NCI-H1417 (cell line): Measurements from ENCODE around the gene WDR31.
A peak's percentile ranks its signal among the peaks of the same experiment; 100 is the strongest.
"Not testable (repeated sequence)": the region's sequence is repeated elsewhere in the genome, so short reads cannot be mapped to it uniquely, and the experiment has no call there.

Source experiments
- DNase-seq, 3 experiments: peaks; one replicate each; lab custom pipeline; 2025; lab: John Stamatoyannopoulos, UW

WDR31 gene

DNA sequence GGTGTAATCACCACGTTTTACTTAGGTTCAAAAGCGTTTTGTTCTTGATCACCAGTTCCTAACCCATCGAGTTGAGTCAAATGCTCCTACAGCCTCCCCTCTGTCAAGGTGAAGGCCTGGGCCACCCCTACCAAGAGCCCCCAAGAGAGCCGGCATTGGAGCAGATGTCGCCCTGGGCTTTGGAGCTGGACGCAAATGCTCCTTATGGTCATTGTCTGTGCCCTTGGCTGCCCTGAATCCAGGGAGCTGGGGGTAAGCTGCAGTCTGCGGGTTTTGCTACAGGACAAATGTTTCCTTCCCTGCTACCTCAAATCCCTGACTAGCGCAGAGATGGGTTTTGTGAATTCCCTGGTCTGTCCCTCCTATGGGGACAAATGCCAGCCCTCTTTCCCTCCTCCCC, 41.8 kb downstream of the WDR31 start:
- DNase-seq: peak in 1 of 3 experiments; percentile 40

DNA sequence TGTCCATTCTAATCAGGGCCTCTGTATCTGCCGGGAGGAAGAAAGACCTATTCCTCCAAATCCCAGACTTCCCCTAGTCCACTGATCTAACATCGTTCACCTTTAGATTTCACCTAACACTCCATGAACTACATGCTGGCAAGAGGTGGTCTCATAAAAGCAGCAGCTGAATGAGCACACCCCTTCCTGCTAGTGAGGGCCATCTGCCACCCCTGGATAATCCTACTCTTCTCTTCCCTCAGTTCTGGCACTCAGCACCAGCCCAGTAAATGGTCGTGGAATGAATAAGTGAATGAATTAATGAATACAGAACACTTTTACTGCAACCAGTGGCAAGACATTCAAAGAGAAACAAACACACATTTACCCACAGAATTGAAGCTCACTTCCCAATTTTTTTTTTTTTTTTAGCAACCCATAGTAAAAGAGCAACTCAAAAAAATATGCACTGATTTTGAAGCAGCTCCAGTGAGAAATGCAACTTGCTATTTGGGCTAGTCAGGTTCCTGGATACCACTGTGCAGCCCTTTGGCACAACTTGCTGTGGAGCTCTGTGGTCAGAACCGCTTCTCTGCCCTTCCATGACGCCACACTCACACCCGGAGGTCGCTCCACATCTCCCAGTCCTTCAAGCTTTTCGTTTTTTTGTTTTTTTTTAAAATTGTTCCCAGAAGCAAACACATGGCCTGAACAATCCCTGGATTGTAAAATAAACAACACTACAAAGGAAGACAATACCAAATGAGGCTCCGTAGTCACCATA, 43.1 kb downstream of the WDR31 start:
- DNase-seq: no peak

DNA sequence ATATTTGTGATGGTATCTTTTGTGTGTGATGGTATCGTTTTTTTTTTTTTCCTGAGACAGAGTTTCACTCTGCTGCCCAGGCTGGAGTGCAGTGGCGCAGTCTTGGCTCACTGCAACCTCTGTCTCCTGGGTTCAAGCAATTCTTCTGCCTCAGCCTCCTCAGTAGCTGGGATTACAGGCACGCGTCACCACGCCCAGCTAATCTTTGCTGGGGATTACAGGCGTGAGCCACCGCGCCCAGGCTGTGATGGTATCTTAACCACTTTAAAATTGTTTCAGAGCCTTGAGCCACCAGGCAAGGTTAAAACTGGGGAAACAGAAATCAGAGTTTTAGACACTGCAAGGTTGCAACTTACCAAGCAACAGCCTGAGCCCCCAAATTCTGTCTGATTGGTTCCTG, 43.8 kb downstream of the WDR31 start:
- not testable (repeated sequence) for DNase-seq

DNA sequence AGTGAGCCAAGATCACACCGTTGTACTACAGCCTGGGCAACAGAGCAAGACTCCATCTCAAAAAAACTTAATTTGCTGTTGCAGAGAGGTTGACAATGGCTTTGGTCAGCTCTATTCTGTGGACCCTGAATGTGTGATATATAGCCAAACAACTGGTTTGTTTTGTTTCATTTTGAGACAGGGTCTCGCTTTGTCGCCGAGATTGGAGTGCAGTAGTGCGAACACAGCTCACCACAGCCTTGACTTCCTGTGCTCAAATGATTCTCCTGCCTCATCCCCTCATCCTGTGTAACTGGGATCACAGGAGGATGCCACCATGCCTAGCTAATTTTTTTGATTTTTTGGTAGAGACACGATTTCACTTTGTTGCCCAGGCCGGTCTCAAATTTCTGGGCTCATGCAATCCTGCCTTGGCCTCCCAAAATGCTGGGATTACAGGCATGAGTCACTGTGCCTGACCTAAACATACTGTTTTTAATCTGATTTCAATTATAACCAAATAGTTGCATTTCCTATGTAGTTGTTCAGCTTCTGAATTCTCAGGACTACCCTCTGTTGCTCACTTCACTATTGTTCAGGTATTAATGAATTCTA, 46.7 kb downstream of the WDR31 start:
- no peak for DNase-seq

DNA sequence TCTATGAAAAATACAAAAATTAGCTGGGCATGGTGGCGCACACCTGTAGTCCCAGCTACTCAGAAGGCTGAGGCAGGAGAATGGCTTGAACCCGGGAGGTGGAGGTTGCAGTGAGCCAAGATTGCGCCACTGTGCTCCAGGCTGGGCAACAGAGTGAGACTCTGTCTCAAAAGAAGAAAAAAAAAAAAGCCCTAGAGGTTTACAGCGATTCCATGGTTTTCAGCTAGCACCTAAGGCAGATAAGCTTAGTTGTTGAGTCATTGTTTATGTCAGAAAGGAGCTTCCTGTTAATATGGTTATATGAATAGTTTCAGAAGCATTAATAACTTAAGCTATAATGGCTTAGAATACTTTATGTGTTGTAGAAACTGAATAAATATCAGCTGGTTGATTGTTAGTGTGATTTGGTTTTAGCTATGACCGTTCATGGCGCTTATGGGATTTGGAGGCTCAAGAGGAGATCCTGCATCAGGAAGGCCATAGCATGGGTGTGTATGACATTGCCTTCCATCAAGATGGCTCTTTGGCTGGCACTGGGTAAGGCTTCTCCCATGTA, 49.9 kb downstream of the WDR31 start:
- DNase-seq: no peak

DNA sequence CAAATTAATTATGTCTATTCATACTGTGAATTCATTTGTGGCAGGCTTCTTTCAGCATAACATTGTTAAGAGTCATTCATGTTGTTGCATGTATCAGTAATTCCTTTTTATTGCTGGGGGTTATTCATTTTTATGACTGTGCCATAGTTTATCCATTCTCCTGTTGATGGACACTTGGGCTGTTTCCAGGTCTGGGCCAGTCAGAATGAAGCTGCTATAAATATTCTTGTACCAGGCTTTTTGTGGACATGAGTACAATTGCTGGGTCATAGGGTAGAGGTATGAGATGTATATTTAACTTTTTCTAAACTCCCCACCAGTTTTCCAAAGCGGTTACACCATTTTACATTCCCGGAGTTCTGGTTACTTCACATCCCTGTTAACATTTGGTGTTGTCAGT, 51.0 kb downstream of the WDR31 start:
- DNase-seq: no peak

DNA sequence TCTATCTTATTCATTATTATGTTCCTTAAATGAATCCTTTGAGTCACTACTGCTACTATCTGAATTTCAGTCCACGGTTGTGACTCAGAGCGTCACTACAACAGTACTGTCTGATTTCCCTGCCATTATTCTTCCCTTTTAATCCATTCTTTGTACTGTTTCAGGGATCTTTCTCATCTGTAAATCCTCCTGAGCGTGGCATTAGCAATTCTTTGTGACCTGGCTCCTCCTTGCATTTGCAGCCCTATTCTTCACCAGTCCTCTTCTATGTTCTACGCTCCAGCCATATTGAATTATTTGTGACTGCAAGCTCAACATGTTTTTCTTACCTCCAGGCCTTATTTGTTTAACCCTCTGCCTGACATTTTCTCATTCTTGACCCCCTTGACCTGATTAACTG, 58.7 kb downstream of the WDR31 start:
- no peak for DNase-seq

DNA sequence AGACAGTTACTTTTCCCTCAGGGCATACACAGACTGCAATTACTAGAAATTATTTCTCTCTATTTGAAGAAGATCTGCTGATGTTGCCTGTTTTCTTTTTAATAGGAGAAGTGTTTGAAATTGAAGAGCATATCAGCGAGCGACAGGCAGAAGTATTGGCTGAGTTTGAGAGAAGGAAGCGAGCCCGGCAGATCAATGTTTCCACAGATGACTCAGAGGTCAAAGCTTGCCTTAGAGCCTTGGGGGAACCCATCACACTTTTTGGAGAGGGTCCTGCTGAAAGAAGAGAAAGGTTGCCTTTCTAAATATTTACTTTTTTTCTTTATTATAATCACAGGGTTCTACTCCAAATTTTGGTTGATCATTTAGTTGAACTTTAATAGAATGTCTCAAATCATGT, 61.2 kb downstream of the WDR31 start:
- no peak for DNase-seq

DNA sequence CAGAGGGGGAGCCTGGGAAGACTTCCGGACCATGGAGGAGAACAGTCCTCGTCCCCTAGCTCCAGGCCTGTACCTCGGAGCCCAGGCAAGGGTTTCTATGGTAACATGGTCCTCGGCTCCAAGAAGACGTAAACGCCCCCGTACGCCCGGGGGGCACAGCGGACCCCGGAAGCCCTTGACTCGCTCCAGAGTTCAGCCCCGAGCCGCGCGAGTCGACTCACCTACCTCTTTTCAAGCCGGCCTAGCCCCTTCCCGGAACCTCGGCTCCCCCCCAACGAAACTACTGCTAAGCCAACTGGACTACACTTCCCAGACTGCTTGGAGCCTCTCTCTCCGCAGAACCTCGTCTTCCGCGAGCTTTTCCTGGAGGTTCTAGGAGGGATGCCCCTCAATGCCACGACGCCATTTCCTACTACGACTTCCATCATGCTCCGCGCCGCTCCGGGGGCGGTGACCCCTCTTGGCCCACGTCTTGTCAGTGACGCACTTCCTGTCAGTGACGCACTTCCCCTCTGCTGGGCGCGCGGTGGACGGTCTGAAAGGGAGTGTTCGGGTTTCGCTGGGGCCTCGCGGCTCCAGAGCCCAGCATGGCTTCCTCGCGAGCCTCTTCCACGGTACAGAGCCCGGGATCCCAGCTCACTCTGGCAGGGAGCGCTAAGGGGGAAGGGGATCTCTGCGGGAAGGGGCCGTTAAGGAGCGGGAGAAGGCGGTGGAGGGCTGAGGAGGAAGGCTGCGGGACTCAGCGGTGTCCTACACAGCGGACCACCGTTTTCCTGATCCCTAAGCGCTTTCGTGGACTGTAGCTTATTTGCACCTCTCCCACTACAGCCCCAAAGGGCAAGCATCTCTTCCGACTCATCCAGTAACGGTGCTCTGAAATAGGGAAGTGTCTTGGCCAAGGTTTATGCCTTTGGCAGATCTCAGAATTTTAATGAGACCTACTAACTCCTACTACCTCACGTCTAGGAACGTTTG, 64.6 kb downstream of the WDR31 start, which contains the start of the genes CDC26 and PRPF4:
CDC26 (minus strand) TSS at position 416 of the 975 bp plus-strand sequence. CDS start 3,065 bp downstream, outside the sequence.
PRPF4 (plus strand) TSS at position 502 of the 975 bp plus-strand sequence; CDS start at position 588, 86 bp downstream.
- peak; percentile 92 to 100 (median 98) for DNase-seq

DNA sequence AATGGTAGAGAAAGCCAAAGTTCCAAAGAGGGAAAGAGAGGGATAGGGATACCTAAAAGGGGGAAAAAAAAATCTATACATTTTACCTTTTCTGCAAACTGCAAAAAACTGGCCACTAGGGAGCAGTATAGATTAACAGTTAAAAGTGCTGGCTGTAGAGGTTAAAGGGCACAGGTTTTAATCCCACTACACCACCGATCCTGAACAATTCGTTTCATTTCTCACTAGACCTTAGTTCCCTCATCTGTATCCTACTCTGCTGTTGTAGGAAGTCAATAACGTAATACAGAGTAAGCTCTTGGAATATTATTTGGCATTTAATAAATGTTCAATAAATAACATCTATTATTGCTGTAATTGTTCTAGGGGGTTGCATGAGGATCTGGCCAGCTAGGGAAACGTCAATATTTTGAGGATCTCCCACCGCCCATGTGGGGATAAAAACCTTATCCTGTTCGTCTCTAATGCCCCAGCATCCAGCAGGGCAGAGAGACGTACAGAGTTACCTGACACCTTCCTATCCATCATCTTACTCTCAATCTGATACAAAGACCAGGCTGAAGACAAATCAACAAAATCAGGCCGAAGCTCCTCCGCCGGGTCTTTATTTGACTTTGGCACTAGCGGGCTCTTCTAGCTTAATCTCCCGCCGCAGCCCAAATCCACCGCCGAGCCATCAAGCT, 65.5 kb downstream of the WDR31 start:
- DNase-seq: peak; percentile 66 to 89 (median 72)

DNA sequence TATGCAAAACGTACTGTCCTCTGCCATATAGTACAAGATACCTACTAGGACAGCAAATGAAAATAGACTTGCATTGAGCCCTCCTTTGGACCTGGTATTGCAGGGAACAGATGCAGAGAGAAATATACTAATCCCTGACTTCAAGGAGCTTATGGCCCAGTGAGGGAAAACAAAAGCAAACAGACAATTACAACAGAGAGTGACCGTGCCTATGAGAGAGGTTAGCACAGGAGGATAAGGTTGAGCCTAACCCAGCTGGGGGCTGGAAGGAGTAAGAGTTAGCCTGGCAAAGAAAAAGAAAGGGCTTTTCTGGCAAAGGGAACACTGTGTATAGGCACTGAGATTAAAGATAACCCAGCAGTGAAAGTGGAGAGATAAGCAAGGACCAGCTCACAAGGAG, 70.2 kb downstream of the WDR31 start:
- DNase-seq: no peak

DNA sequence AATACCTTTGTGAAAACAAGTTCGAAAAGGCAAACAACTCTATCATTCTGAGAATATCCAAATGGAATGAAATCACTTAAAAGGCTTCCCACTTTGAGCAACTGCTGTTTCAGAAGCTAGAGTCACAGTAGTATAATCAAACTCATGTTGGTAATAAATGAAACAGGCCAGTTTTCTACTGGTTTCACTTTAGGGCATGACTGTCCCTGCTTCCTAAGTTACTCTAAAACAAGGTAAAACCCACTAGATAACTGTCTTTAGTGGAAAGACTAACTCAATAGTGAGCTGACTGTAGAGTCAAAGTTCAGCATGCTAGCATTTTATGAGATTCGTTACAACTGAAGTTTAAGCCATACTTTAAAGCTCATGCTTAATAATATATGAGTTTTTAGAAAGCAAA, 70.7 kb downstream of the WDR31 start:
- DNase-seq: no peak

DNA sequence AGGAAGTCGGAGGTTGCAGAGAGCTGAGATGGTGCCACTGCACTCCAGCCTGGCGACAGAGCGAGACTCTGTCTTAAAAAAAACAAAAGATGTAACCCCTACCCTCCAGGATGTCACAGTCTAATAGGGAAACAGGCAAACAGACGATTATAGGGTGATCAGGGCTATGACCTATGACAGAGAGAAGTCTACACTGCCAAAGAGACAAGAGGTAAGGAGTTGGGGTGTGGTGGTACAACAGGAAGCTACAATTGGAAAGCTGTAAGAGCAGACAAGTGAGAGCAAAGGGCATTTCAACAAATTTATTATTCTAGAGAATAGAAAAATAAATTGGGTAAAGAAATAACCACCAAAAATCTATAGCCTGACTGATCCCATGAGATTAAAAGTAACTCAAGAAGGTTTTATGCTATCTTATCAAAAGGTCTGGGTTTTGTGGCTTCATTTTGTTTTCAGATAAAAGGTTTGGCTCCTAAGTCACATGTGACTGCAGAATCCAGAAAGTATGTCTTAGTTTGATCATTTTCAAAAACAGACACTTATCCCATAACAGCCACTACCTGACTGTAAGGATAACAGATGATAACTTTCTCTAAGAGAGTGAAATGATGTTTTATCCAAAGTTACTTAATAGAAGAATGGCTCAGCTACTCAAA, 72.0 kb downstream of the WDR31 start:
- DNase-seq: no peak

DNA sequence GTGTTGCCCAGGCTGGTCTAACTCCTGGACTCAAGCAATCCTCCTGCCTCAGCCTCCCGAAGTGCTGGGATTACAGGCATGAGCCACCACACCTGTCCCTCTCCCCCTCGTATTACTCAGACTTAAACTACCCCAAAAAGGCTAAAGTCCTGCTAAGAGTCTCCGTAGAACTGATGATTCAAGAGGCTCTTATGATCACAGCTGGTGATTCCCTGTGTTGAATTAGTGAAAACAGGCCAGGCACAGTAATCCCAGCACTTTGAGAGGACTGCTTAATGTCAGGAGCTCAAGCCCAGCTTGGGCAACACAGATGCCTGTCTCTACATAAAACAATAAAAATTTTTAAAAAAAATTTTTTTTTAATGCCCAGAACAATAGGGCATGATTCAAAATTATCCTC, 73.9 kb downstream of the WDR31 start:
- peak in 1 of 3 experiments; percentile 10 for DNase-seq
